Left hindlimb (tissue), 1 donor: ENCODE data around the gene FXR2.
A peak's percentile ranks its signal among the peaks of the same experiment; 100 is the strongest.

Source experiments
- DNase-seq: peaks from one replicate; pipeline ENCODE4 v3.0.0-alpha.2; 2018

FXR2 gene

DNA sequence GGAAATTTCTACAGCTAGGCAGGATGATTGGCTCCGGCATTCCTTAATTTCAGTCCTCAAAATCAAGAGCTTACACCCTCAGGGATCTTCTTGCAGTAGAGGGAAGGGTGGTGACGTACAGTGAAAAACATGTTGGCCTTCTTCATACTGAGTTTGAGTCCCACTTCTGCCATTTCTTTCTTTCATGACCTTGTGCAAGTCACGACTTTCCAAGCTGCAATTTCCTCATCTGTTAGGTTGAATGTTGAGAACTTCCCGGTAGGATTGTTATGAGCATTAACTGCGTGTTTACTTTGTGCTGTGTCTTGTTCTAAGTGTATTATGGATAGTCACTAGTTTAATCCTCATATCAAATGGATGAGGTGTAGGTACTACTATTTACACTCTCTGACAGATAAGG, 45.1 kb downstream of the FXR2 start:
- no peak for DNase-seq

DNA sequence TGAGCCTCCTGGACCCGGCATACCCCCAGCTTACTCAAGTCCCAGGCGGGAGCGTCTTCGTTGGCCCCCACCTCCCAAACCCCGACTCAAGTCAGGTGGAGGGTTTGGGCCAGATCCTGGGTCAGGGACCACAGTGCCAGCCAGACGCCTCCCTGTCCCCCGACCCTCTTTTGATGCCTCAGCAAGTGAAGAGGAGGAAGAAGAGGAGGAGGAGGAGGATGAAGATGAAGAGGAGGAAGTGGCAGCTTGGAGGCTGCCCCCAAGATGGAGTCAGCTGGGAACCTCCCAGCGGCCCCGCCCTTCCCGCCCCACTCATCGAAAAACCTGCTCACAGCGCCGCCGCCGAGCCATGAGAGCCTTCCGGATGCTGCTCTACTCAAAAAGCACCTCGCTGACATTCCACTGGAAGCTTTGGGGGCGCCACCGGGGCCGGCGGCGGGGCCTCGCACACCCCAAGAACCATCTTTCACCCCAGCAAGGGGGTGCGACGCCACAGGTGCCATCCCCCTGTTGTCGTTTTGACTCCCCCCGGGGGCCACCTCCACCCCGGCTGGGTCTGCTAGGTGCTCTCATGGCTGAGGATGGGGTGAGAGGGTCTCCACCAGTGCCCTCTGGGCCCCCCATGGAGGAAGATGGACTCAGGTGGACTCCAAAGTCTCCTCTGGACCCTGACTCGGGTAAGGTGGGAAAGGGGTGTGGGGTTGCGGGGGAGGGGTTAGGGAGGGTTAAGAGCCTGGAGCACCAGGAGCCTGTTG, 51.4 kb downstream of the FXR2 start:
- no peak for DNase-seq

DNA sequence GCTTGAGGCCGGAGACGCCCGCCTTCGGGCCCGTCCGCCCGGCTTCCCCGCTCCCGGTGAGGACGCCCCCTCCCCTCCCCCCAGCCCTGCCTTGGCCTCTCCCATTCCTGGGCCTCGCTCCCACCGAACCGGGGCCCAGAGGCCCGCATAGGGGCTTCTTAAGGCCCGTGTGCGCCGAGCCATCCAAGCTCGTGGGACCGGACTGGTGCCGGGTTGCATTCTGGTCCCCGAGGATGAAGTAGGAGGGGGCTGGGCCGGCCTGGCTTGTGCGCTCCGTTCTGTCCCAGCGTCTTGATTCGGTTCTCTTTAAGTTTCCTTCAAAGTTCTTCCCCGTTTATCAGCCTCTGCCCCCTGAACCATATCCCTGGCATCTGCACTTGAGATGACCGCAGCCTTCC, 52.5 kb downstream of the FXR2 start:
- no peak for DNase-seq

DNA sequence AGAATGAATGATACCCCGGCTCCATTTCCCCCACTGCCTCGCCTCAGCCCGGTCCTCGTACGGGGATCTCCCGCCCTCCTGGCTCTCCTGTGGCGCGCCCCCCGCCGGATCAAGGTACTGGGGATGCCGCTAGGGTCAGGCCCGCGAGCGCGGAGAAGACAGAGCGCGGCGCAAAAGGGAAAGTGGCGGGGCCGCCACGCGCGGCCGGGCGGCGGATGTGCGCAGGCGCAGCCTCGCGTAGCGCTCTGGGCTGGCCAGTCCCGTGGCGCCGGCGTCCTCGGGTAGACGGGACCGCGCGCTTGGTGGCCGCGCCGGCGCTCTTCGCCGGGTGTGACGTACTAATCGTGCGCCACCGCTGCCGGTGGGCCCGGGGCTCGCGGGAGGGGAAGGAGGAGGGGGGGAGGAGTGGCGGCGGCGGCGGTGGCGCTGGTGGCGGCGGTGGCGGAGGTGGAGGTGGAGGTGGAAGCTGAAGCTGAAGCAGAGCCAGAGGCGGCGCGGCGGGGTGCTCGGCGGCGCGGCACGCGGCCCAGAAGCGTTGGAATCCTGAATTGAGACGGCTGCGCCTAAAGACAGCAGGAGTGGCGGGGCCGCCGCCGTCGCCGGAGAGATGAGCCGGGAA, 53.0 kb downstream of the FXR2 start, which contains the start of gene SENP3:
SENP3 (plus strand) TSS at position 331 of the 619 bp plus-strand sequence. CDS start 1,158 bp downstream, outside the sequence.
- DNase-seq, result peak; percentile 93

DNA sequence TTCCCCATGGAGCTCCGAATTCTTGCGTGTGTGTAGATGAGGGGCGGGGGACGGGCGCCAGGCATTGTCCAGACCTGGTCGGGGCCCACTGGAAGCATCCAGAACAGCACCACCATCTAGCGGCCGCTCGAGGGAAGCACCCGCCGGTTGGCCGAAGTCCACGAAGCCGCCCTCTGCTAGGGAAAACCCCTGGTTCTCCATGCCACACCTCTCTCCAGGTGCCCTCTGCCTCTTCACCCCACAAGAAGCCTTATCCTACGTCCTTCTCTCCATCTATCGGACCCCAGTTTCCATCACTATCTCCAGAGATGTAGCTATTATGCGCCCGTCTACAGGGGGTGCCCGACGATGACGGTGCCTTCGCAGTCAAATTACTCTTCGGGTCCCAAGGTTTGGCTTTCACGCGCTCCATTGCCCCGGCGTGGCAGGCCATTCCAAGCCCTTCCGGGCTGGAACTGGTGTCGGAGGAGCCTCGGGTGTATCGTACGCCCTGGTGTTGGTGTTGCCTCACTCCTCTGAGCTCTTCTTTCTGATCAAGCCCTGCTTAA, 53.6 kb downstream of the FXR2 start:
- DNase-seq, result peak; percentile 92

DNA sequence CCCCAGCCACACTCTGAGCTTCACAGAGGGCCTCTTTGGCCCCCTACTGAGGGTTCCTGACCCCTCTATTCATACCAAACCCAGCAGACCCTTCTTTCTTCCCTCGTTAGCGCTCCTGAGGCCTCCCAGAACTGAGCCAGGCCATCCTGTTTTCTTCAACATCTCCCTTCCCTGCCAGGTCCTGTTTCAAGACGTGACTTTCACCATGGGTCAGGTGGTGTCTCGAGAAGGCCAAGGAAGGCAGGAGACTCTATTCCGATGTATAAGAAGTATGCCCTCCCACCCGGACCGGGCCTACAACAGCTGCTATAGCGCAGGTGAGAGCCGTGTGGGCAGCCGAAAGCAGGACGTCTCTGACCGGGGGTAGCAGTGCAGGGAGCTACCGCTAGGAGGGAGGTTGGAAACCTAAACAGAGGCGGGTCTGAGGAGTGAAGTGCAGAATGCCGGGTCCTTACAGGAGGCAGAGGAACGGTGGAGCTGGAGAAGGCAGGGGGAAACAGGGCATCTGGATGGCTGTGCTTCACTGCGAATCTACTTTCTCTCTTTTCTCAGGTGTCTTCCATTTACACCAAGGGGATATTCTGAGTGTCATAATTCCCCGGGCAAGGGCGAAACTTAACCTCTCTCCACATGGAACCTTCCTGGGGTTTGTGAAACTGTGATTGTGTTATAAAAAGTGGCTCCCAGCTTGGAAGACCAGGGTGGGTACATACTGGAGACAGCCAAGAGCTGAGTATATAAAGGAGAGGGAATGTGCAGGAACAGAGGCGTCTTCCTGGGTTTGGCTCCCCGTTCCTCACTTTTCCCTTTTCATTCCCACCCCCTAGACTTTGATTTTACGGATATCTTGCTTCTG, 54.3 kb downstream of the FXR2 start:
- peak; percentile 61 for DNase-seq

DNA sequence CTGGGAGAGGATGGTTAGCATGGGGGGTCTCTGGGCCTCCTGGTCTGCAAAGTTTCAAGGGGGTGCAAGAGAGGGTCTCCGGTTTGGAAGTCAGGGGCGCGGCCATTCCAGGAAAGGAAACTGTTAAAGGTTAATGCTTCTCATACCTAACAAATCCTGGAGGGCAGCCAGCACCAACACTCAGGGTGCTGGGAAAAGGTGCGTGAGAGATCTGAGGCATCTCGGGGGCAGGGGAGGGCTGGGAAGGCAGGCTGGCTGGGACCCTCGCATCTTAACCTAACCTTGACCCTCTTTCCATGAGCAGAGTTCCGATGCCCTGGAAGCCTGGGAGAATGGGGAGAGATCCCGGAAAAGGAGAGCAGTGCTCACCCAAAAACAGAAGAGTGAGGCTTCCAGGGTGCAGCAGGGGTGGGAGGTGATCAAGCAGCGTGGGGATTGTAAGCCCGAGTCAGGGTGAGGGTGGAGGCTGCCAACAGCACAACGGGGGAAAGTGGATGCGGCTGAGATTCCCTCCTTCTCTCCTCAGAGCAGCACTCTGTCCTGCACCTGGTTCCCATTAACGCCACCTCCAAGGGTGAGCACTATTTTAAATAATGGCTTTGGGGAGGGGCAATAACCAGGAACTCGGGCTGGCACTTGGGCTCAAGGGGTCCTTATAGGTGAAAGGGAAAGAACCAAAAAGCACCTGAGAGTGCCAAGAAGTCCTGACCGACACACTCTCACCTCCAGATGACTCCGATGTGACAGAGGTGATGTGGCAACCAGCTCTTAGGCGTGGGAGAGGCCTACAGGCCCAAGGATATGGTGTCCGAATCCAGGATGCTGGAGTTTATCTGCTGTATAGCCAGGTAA, 55.2 kb downstream of the FXR2 start:
- no peak for DNase-seq

DNA sequence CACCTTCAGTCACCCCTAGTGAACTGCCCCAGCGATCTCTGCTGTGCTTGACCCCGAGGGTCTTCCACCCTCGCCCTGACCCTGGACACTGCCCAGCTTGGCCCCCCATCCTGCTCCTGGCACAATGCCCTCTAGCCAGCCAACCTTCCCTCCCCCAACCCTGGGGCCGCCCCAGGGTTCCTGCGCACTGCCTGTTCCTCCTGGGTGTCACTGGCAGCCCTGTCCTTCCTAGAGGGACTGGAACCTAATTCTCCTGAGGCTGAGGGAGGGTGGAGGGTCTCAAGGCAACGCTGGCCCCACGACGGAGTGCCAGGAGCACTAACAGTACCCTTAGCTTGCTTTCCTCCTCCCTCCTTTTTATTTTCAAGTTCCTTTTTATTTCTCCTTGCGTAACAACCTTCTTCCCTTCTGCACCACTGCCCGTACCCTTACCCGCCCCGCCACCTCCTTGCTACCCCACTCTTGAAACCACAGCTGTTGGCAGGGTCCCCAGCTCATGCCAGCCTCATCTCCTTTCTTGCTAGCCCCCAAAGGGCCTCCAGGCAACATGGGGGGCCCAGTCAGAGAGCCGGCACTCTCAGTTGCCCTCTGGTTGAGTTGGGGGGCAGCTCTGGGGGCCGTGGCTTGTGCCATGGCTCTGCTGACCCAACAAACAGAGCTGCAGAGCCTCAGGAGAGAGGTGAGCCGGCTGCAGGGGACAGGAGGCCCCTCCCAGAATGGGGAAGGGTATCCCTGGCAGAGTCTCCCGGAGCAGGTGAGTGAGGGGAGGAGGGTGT, 56.0 kb downstream of the FXR2 start, which contains the start of gene TNFSF13:
TNFSF13 (plus strand) TSS at position 207 of the 776 bp plus-strand sequence; CDS start at position 497, 290 bp downstream.
- DNase-seq, result no peak

DNA sequence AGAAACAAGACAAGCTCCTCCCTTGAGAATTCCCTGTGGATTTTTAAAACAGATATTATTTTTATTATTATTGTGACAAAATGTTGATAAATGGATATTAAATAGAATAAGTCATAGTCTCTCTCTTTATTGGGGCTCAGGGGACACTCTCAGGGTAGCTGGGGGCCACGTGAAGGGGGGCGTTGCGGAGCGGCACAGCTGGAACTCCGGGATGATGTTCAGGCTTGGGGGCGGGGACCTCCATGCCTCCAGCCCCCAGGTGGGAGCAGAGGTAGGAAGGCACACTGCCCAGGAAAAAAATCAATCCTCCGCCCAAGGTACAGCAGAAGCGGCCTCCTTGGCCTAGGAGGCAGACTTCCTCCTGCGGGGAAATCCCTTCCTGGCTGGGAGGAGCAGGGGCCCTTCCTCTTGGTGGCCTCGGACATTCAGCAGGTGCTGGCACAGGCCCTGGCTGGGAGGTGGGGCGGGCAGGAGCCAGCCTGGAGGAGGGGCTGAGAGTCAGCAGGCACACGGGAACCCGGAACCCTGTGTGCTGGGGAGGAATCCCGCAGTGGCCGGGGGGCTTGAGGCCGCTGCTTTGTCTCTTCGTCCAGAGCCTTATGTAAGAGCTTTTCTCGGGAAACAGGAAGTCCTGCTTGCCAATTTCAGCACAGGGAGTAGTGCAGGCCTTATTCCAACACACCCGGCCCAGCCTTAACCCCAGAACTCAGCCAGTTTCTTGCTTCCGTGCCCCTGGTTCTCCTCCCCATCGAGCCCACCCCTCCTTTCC, 56.7 kb downstream of the FXR2 start:
- peak; percentile 87 for DNase-seq

DNA sequence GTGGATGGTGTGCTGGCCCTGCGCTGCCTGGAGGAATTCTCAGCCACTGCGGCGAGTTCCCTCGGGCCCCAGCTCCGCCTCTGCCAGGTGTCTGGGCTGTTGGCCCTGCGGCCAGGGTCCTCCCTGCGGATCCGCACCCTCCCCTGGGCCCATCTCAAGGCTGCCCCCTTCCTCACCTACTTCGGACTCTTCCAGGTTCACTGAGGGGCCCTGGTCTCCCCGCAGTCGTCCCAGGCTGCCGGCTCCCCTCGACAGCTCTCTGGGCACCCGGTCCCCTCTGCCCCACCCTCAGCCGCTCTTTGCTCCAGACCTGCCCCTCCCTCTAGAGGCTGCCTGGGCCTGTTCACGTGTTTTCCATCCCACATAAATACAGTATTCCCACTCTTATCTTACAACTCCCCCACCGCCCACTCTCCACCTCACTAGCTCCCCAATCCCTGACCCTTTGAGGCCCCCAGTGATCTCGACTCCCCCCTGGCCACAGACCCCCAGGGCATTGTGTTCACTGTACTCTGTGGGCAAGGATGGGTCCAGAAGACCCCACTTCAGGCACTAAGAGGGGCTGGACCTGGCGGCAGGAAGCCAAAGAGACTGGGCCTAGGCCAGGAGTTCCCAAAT, 57.4 kb downstream of the FXR2 start:
- no peak for DNase-seq

DNA sequence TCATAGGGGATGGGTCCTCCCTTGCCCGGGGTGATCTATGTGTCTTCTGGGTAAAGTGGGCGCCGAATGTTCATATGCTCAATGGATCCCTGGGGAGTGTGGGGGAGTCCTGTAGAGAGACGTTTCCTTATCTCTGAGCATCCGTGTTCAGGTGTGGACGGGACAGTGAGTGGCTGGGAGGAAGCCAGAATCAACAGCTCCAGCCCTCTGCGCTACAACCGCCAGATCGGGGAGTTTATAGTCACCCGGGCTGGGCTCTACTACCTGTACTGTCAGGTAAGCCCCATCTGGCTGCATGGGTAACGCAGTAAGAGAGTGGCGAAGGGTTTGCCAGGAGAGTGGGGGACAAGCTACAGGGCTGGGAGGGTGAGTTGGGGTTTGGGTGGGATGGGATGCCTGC, 58.1 kb downstream of the FXR2 start:
- DNase-seq, result no peak

DNA sequence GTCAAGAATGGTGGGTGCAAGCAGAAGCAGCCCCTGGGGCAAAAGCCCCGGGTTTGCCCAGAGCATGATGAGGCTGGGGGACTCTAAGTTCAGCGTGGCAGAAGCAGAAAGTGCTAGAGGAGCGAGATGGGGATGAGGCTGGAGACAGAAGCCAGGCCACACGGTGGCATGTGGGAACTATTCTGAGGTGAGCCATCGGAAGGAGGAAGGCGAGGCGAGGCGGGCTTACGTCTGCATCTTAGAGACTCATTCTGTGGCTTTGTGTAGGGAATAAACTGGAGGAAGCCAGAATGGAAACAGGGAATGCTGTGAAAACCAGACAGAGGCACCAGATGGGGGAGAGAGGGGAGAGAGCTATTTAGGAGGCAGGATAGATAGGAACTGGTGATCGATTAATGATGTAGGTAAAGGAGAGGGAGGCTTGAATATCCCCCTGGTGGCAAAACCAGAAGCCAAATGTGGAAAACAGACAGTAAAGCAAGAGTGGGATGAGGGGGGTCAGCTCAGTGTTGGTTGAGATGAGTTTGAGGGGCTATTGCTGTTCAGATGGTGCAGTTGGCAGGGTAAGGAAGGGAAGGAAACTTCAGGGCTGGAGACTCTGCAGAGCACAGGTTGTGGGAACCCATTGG, 59.3 kb downstream of the FXR2 start:
- no peak for DNase-seq

DNA sequence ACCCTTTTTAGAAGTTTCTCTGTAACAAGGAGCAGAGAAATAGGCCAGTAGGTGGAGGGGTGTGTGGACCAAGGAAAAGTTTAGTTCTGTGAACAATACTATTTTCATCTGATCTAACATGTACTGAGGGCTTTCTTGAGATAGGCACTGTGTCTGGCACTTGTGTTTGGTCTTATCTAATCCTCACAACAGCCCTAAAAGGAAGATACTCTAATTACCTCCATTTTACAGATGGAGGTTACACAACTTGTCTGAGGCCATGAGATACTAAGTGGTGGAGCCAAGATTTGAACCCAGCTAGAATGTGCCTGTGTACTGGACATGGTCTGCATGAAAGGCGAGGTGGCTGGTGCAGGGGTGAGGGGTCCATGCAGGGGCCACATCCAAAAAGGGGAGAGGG, 61.3 kb downstream of the FXR2 start:
- no peak for DNase-seq

DNA sequence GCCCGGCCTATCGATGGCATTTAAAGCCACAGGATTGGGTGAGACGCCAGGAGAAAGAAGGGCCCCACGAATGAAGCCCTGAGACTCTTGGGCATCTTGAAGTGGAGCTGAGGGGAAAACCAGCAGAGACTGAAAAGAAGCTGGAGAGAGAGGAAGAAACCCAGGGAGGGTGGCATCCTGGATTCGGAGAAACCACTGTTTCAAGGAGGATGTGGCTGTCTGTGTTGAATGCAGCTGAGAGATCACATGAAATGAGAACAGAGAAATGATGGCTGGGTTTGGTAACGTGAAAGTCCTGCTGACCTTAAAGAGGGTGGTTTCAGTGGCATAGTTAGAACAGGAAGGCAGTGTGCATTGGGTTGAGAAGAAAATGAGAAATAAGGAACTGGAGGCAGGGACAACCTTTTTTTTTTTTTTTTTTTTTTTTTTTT, 62.1 kb downstream of the FXR2 start:
- DNase-seq, result no peak

DNA sequence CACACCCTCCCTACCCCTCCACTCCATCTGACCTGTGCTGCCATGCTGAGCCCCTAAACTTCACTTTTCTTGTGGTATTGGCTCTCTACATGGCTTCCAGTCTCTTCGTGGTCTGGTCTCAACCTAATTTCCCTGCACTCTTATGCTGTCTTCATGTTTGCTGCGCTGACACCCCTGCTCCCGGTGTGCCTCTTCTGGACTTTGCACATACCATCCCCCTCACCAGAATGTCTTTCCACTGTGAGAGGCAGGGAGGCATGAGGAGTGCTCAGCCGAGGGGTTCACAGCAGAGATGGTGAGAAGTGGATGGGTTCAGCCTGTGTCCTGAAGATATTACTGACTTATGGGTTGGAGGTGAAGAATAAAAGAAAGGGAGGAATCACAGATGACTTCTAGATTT, 63.3 kb downstream of the FXR2 start:
- no peak for DNase-seq

DNA sequence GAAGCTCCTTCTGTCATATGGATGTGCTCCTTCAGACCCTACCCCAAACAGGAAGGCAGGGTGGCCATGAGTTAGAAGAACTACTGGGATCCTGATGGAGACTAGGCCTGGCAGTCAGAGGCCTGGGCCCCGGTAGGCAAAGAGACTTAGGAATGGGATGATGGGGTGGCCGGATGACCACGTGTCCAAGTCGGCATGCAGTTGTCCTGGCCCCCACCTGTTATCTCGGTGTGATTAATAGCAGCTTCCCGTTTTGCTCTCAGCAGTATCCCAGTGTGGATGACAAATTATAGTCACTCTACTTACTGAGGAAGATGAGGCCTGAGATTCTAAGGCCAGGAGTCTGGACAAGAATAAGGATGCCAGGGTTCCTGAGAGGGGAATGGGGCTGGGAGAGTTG, 64.4 kb downstream of the FXR2 start:
- no peak for DNase-seq

DNA sequence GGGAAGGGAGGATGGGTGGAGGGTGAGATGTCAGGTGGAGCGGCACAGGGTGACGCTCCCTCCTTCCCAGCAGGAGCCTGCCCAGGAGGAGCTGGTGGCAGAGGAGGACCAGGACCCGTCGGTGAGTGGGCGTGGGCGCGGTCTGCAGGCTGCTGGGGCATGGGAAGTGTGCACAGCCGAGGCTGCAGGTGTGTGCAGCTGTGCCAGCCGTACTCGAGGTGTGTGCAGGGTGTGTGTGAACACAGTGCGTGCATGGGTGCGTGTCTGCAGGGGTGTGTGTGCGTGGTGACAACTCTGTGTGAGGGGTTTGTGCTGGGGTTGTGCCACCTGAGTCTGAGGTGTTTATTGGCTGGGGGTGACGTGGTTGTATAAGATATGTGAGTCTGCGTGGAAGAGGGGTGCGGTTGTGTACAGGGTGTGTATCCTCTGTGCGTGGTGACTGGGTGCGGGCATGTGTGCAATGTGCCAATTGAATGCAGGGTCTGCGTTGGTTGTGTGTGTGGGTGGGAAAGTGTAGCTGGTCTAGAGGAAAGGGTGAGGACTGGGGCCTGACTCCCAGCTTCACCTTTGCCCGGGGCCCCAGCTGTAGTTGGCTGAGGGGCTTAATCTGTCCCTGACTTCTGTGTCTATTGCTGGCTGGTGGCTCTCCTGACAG, 65.2 kb downstream of the FXR2 start:
- DNase-seq, result no peak

DNA sequence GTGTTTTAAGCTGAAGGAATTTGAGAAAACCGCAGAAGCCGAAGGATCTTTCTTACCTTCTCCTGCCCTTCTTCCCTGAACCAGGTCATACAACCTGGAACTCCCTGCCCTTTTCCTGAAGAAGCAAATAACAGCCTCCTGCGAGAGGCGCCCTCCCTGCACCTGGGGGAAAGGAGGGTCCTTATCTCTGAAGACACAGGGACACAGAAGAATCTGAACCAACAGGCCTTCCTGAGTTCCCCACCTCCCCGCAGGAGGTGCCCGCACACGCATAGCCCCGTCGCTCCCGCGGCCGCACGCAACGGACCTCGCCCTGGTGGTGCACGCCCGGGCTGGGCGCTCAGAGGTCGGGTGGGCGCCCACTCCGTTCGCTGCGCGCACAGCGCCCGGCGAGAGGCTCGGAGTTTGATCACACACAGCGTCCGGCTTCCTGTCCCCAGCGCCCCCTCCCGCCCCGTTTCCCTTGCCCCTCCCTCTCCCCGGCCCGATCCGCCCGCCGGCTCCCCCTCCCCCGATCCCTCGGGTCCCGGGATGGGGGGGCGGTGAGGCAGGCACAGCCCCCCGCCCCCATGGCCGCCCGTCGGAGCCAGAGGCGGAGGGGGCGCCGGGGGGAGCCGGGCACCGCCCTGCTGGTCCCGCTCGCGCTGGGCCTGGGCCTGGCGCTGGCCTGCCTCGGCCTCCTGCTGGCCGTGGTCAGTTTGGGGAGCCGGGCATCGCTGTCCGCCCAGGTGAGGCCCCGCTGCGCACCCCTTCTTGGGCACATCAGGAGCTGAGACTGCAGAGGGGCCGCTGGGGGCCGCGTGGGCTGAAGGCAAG, 65.9 kb downstream of the FXR2 start, which contains the start of gene TNFSF12:
TNFSF12 (plus strand) TSS at position 474 of the 816 bp plus-strand sequence; CDS start at position 570, 96 bp downstream.
- peak; percentile 75 for DNase-seq
